ENCODE measurements around the gene ANKH. TPM values are rescaled to one million over a fixed set of nuclear protein-coding genes. Genes with fewer than 3 reads are reported as not detected.

ANKH gene
- total RNA-seq, 1 donor from 2014 or later = 45.0 TPM

DNA sequence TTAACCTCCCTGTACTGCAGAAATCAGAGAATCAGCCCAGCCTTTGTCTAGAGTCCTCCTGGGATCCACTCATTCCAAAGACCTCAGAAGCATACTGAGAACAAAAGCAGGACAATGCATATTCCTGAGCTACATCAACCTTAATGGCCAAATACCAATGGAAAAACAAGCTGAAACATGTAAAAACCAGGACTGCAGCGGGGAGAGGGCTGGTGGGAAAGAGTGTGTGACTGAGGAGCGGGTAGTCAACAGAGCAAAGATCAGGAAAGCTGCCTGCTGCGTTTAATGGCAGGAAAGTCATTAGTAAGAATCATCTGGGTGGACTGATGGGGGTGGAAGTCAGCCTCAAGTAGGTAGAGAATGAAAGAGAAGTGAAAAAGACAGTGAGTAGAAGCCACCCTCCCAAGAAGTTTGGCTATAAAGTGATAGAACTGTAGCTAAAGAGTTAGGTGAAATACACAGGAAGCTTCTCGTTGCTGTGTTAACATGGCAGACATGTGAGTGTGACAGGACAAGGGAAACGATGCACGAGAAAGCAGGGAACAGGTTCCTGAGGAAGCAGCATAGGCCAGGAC, 119.0 kb downstream of the ANKH start:
- DNase-seq (ENCODE audit: low spot score) = no peak
- no peaks in the 10 kb centered on the region for H3K27me3 Mint-ChIP-seq (ENCODE audit: low read depth)
- no peak overlapping the region for H3K4me3 Mint-ChIP-seq (ENCODE audit: low read depth)
- H3K9me3 Mint-ChIP-seq = no peaks in the 10 kb centered on the region
- H3K27ac Mint-ChIP-seq = peak overlapping the region; percentile 3
- intact Hi-C loops (cut with micrococcal nuclease) = no loop called here
- no peaks in the 10 kb centered on the region for H3K4me1 Mint-ChIP-seq (ENCODE audit: low read depth)
- H3K36me3 Mint-ChIP-seq (ENCODE audit: low read depth) = peaks cover 31% of the 10 kb centered on the region

GRCh38 chr5:14750712-14751111, 120.9 kb downstream of the ANKH start:
- no peak for DNase-seq (ENCODE audit: low spot score)
- no peak overlapping the region for H3K4me3 Mint-ChIP-seq (ENCODE audit: low read depth)
- peaks cover under 1% of the 10 kb centered on the region for H3K4me1 Mint-ChIP-seq (ENCODE audit: low read depth)
- H3K9me3 Mint-ChIP-seq = no peaks in the 10 kb centered on the region
- H3K36me3 Mint-ChIP-seq (ENCODE audit: low read depth) = peaks cover 31% of the 10 kb centered on the region
- H3K27me3 Mint-ChIP-seq (ENCODE audit: low read depth) = no peaks in the 10 kb centered on the region
- intact Hi-C loops (cut with micrococcal nuclease) = no loop called here
- no peak overlapping the region for H3K27ac Mint-ChIP-seq

GRCh38 chr5:14749579-14750101, 121.9 kb downstream of the ANKH start:
- no peak overlapping the region for H3K4me3 Mint-ChIP-seq (ENCODE audit: low read depth)
- no peak overlapping the region for H3K27ac Mint-ChIP-seq
- no peaks in the 10 kb centered on the region for H3K9me3 Mint-ChIP-seq
- DNase-seq (ENCODE audit: low spot score) = no peak
- intact Hi-C loops (cut with micrococcal nuclease) = no loop called here
- peaks cover 3% of the 10 kb centered on the region for H3K4me1 Mint-ChIP-seq (ENCODE audit: low read depth)
- no peaks in the 10 kb centered on the region for H3K27me3 Mint-ChIP-seq (ENCODE audit: low read depth)
- H3K36me3 Mint-ChIP-seq (ENCODE audit: low read depth) = peaks cover 28% of the 10 kb centered on the region

DNA sequence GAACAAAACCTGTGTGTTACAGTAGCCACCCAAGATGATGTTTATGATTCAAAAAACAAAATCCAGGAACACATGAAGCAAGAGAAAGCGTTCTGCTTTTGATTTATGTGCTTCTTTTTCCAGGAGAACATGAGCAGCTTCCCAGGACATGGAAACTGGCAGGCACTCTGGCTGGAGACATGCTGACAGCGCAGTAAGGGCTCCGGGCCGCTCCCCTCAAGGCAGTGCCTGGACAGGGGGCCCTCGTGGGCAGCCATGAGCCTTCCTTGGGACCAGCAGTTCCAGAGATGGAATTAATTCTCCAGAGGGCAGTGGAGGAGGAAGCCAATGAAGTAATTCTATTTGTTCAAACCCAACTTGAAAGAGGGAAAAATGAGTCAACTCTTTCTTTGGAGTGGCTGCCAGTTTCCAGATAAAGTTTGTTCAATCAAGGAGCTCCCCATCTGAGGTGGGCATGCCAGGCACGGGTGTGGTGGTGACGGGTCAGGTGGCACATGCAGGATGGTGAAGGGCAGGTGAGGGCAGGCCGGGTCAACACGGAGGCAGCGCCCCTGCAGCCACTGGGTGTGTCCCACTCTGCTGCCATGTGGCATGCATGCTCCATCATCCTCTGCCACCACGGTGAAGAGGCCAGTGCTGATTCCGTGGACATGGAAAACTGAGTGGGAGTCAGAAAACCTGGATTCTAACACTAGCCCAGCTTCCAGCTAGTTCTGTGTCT, 123.2 kb downstream of the ANKH start:
- Mint-ChIP-seq H3K4me3 (ENCODE audit: low read depth) (no peak overlapping the region), H3K4me1 (ENCODE audit: low read depth) (peaks cover 8% of the 10 kb centered on the region), H3K9me3 (no peaks in the 10 kb centered on the region), H3K27ac (no peak overlapping the region), H3K36me3 (ENCODE audit: low read depth) (peaks cover 34% of the 10 kb centered on the region), H3K27me3 (ENCODE audit: low read depth) (no peaks in the 10 kb centered on the region)
- DNase-seq (ENCODE audit: low spot score) = no peak
- intact Hi-C loops (cut with micrococcal nuclease) = no loop called here

DNA sequence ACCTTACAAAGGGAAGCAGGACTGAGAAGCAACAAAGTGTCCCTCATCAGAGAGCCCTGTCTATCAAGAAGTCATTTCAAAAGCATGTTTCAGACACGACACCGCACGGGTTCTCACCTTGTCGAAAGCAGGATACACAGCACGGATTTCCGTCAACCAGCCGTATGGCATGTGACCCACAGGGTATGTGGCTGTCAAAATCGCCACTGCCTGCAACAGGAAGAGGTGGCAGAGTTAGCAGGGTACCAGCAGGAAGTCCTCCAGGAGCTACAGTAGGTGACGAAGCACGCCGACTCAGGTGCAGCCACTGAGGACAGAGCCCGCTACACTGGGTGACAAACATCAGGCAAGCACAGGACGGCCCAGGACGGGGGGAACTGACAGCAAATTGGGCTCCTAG, 125.8 kb downstream of the ANKH start:
- intact Hi-C loops (cut with micrococcal nuclease) = no loop called here
- DNase-seq (ENCODE audit: low spot score) = no peak
- Mint-ChIP-seq H3K27me3 (ENCODE audit: low read depth) (no peaks in the 10 kb centered on the region), H3K27ac (no peak overlapping the region), H3K36me3 (ENCODE audit: low read depth) (peaks cover 32% of the 10 kb centered on the region), H3K4me1 (ENCODE audit: low read depth) (peaks cover 27% of the 10 kb centered on the region), H3K9me3 (no peaks in the 10 kb centered on the region), H3K4me3 (ENCODE audit: low read depth) (no peak overlapping the region)

DNA sequence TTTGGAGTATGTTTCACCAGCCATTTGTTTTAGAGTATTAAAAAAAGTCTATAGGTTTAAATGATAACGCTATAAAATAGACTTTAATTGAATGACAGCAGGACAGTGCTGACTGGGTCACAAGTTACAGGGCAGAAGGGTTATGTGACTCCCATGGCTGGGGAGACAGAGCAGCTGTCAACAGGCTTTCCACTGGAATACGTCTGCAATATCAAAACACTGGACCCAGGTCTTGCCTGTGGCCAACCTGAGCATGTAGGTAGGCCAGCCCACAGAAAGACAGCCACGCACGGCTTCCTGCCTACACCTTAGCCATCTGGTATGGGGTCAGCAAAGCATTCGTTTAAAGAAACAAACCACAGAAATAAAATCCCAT, 126.4 kb downstream of the ANKH start:
- Mint-ChIP-seq H3K9me3 (no peaks in the 10 kb centered on the region), H3K36me3 (ENCODE audit: low read depth) (peaks cover 29% of the 10 kb centered on the region), H3K27me3 (ENCODE audit: low read depth) (no peaks in the 10 kb centered on the region), H3K27ac (no peak overlapping the region), H3K4me1 (ENCODE audit: low read depth) (peaks cover 27% of the 10 kb centered on the region), H3K4me3 (ENCODE audit: low read depth) (no peak overlapping the region)
- DNase-seq (ENCODE audit: low spot score) = no peak
- intact Hi-C loops (cut with micrococcal nuclease) = no loop called here

DNA sequence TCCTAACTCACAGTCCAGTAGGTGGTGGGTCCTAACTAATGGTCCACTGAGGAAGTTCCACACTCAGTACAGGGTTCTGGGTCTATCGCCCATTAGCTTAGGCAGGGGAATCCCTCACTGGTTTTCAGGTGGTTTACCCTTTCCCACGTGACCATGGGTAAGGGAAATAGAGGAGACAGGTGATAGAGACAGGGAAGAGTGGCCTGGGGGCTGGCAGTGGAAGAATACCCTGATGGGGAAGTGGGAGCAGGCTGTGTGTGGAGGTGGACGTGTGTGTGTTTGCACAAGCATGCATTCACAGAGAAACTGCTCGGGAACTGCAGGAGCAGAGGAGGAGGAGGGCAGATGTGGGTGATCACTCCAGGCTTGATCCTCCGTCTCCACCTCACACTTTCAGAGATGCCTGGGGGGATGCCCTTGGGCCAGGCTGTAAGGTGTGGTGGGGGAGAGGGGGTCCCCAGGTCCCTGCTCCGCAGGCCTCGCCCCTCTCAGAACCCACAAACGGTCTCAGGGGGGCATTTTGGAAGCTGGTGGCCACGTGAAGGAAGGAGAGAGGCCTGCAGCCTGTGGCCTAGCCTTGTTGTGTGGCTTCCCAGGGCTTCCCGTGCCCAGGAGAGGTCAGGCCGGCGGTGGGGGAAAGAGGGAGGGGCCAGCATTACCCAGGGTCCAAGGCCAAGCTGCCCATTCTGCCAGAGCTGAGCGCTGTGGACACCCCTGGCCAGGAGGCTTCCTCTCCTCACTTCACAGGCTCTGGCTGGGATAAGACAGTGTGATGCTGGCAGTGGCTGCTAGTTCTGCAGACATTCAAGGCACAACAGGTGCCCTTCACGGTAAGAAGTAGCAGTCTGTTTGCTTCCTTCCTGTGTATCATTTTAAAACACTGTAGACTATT, 127.0 kb downstream of the ANKH start:
- intact Hi-C loops (cut with micrococcal nuclease) = no loop called here
- no peaks in the 10 kb centered on the region for H3K27me3 Mint-ChIP-seq (ENCODE audit: low read depth)
- no peak overlapping the region for H3K4me3 Mint-ChIP-seq (ENCODE audit: low read depth)
- H3K36me3 Mint-ChIP-seq (ENCODE audit: low read depth) = peaks cover 24% of the 10 kb centered on the region
- no peak overlapping the region for H3K27ac Mint-ChIP-seq
- DNase-seq (ENCODE audit: low spot score) = no peak
- H3K9me3 Mint-ChIP-seq = no peaks in the 10 kb centered on the region
- H3K4me1 Mint-ChIP-seq (ENCODE audit: low read depth) = peaks cover 27% of the 10 kb centered on the region

- no peak overlapping the region for H3K27ac Mint-ChIP-seq
- H3K36me3 Mint-ChIP-seq (ENCODE audit: low read depth) = peaks cover 25% of the 10 kb centered on the region
- DNase-seq (ENCODE audit: low spot score) = no peak
These were observed 127.8 kb downstream of the ANKH start for GRCh38 chr5:14743601-14744295.

GRCh38 chr5:14742498-14742897, 129.1 kb downstream of the ANKH start:
- peak overlapping the region; percentile 0 for H3K27ac Mint-ChIP-seq
- DNase-seq (ENCODE audit: low spot score) = no peak
- H3K36me3 Mint-ChIP-seq (ENCODE audit: low read depth) = peaks cover 29% of the 10 kb centered on the region
- intact Hi-C loops (cut with micrococcal nuclease) = no loop called here
- H3K27me3 Mint-ChIP-seq (ENCODE audit: low read depth) = no peaks in the 10 kb centered on the region
- no peaks in the 10 kb centered on the region for H3K9me3 Mint-ChIP-seq
- H3K4me3 Mint-ChIP-seq (ENCODE audit: low read depth) = no peak overlapping the region
- H3K4me1 Mint-ChIP-seq (ENCODE audit: low read depth) = peaks cover 27% of the 10 kb centered on the region

More at GRCh38 chr5:14743601-14744295, 127.8 kb downstream of the ANKH start:
- Mint-ChIP-seq H3K4me3 (ENCODE audit: low read depth) (no peak overlapping the region), H3K4me1 (ENCODE audit: low read depth) (peaks cover 27% of the 10 kb centered on the region), H3K9me3 (no peaks in the 10 kb centered on the region), H3K27me3 (ENCODE audit: low read depth) (no peaks in the 10 kb centered on the region)
- intact Hi-C loops (cut with micrococcal nuclease) = no loop called here

GRCh38 chr5:14741801-14742440, 129.7 kb downstream of the ANKH start:
- intact Hi-C loops (cut with micrococcal nuclease) = no loop called here
- H3K27me3 Mint-ChIP-seq (ENCODE audit: low read depth) = no peaks in the 10 kb centered on the region
- no peaks in the 10 kb centered on the region for H3K9me3 Mint-ChIP-seq
- H3K4me1 Mint-ChIP-seq (ENCODE audit: low read depth) = peaks cover 27% of the 10 kb centered on the region
- no peak for DNase-seq (ENCODE audit: low spot score)
- H3K36me3 Mint-ChIP-seq (ENCODE audit: low read depth) = peaks cover 29% of the 10 kb centered on the region
- peak overlapping the region; percentile 0 for H3K27ac Mint-ChIP-seq
- no peak overlapping the region for H3K4me3 Mint-ChIP-seq (ENCODE audit: low read depth)

GRCh38 chr5:14741131-14741530, 130.4 kb downstream of the ANKH start:
- peaks cover 27% of the 10 kb centered on the region for H3K4me1 Mint-ChIP-seq (ENCODE audit: low read depth)
- no peaks in the 10 kb centered on the region for H3K27me3 Mint-ChIP-seq (ENCODE audit: low read depth)
- H3K36me3 Mint-ChIP-seq (ENCODE audit: low read depth) = peaks cover 33% of the 10 kb centered on the region
- DNase-seq (ENCODE audit: low spot score) = no peak
- intact Hi-C loops (cut with micrococcal nuclease) = no loop called here
- no peak overlapping the region for H3K27ac Mint-ChIP-seq
- no peaks in the 10 kb centered on the region for H3K9me3 Mint-ChIP-seq
- no peak overlapping the region for H3K4me3 Mint-ChIP-seq (ENCODE audit: low read depth)

DNA sequence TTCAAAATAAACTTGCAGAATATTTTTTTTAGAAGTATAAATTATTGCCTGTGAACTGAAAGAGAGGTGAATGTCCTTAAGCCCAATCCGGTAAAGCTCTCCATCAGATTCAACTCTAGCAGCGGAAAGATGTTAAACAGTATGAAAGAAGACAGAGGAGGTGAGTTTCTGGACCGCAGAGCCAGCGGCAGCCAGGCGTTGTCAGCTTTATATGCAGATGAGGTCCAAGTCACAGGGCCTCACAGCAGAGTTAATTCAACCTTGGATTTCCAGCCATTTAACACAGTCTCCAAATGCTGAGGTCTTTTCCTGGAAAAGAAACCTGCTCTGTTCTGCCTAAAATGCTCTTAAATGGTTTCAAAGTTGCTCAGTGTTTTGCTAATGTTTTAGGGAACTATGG, 131.6 kb downstream of the ANKH start:
- intact Hi-C loops (cut with micrococcal nuclease) = no loop called here
- peaks cover 33% of the 10 kb centered on the region for H3K36me3 Mint-ChIP-seq (ENCODE audit: low read depth)
- no peak overlapping the region for H3K4me3 Mint-ChIP-seq (ENCODE audit: low read depth)
- no peak overlapping the region for H3K27ac Mint-ChIP-seq
- H3K9me3 Mint-ChIP-seq = no peaks in the 10 kb centered on the region
- peaks cover 25% of the 10 kb centered on the region for H3K4me1 Mint-ChIP-seq (ENCODE audit: low read depth)
- DNase-seq (ENCODE audit: low spot score) = no peak
- H3K27me3 Mint-ChIP-seq (ENCODE audit: low read depth) = no peaks in the 10 kb centered on the region
